OCI-LY1 (cell line): ENCODE data around the gene PWP2.
"Not testable (repeated sequence)": the region's sequence is repeated elsewhere in the genome, so short reads cannot be mapped to it uniquely, and the experiment has no call there.

ENCODE experiments used
- CTCF ChIP-seq: fragments of 200-600 bp; sonication (generic), shearing (Covaris generic); IDR thresholded peaks from 2 replicates; pipeline ENCODE4 v1.5.1; 2017; ENCODE audit warnings: mild to moderate bottlenecking, antibody characterized with exemption, low read length, moderate library complexity, mixed read lengths
- EZH2 ChIP-seq: fragments of 200-600 bp; sonication (generic), shearing (Covaris generic); IDR thresholded peaks from 2 replicates; pipeline ENCODE4 v1.8.0; 2017; ENCODE audit warnings: borderline replicate concordance, mixed run types, mild to moderate bottlenecking, antibody characterized with exemption, low read length, moderate library complexity, mixed read lengths

GRCh38 chr21:44167527-44167926, 60.3 kb downstream of the PWP2 start:
- TF ChIP-seq CTCF, EZH2: not testable (repeated sequence)
